ENCODE data around the gene PPP1R3D. TPM values are rescaled to one million over a fixed set of nuclear protein-coding genes. Genes with fewer than 3 reads are reported as not detected.

PPP1R3D gene
- total and polyA plus RNA-seq, 2 of the 13 experiments (the other 11 are each of a cell fraction or from before 2014, with no cell fraction given) = 1.2 to 3.7 TPM

GRCh38 chr20:59912609-59913008 lies 27.5 kb downstream of the PPP1R3D start:
- ChIA-PET POLR2A (no interaction called here), CTCF (ENCODE audit: low intra/inter-chr PET ratio, low total read pairs) (no interaction called here)
- no peak overlapping the region for H3K27ac ChIP-seq (ENCODE audit: extremely low read length, insufficient read depth, low read length)
- FAIRE-seq = no peak
- H3K4me3 ChIP-seq (replicated peaks in 1 of 3; ENCODE audit: insufficient read depth in 1 of 3, low read depth in 2 of 3, low read length in 3 of 3) = no peak overlapping the region
- DNase-seq (ENCODE audit: low spot score) = no peak
- intact Hi-C loops (cut with micrococcal nuclease; ENCODE audit: unreplicated experiment) = no loop called here
- H3K9me3 ChIP-seq (ENCODE audit: low read length) = no peaks in the 10 kb centered on the region
- H3K4me1 ChIP-seq (ENCODE audit: insufficient read depth, low read length) = no peaks in the 10 kb centered on the region
- no peak overlapping the region for H3K4me2 ChIP-seq (ENCODE audit: low read depth, low read length)
- no peak overlapping the region for H2AFZ ChIP-seq (ENCODE audit: low read length)
- ATAC-seq = no peak
- no peak overlapping the region for H3K9ac ChIP-seq (ENCODE audit: insufficient read depth, low read depth, low read length)
- H3K27me3 ChIP-seq (ENCODE audit: control insufficient read depth in 1 of 2, insufficient read depth in 2 of 2, low read length in 2 of 2) = no peaks in the 10 kb centered on the region
- H3K36me3 ChIP-seq (replicated peaks in 1 of 2; ENCODE audit: control insufficient read depth in 1 of 2, insufficient read depth in 2 of 2, low read length in 2 of 2) = no peaks in the 10 kb centered on the region
- BruUV-seq (replicated peaks) = no TSS peak
- TF ChIP-seq, protein P1, sequence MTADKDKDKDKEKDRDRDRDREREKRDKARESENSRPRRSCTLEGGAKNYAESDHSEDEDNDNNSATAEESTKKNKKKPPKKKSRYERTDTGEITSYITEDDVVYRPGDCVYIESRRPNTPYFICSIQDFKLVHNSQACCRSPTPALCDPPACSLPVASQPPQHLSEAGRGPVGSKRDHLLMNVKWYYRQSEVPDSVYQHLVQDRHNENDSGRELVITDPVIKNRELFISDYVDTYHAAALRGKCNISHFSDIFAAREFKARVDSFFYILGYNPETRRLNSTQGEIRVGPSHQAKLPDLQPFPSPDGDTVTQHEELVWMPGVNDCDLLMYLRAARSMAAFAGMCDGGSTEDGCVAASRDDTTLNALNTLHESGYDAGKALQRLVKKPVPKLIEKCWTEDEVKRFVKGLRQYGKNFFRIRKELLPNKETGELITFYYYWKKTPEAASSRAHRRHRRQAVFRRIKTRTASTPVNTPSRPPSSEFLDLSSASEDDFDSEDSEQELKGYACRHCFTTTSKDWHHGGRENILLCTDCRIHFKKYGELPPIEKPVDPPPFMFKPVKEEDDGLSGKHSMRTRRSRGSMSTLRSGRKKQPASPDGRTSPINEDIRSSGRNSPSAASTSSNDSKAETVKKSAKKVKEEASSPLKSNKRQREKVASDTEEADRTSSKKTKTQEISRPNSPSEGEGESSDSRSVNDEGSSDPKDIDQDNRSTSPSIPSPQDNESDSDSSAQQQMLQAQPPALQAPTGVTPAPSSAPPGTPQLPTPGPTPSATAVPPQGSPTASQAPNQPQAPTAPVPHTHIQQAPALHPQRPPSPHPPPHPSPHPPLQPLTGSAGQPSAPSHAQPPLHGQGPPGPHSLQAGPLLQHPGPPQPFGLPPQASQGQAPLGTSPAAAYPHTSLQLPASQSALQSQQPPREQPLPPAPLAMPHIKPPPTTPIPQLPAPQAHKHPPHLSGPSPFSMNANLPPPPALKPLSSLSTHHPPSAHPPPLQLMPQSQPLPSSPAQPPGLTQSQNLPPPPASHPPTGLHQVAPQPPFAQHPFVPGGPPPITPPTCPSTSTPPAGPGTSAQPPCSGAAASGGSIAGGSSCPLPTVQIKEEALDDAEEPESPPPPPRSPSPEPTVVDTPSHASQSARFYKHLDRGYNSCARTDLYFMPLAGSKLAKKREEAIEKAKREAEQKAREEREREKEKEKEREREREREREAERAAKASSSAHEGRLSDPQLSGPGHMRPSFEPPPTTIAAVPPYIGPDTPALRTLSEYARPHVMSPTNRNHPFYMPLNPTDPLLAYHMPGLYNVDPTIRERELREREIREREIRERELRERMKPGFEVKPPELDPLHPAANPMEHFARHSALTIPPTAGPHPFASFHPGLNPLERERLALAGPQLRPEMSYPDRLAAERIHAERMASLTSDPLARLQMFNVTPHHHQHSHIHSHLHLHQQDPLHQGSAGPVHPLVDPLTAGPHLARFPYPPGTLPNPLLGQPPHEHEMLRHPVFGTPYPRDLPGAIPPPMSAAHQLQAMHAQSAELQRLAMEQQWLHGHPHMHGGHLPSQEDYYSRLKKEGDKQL (CRISPR knock-in tag; IDR thresholded peaks at IDR 0.05; ENCODE audit: low read depth) = no peak
- no peak for TF ChIP-seq AHR (CRISPR knock-in tag; IDR thresholded peaks at IDR 0.05)
- in situ Hi-C loops (cut with HindIII; ENCODE audit: extremely low pct_ligation_motif_present, low pct_unique_long_range_greater_than_20kb) = no loop called here
- H3K79me2 ChIP-seq (ENCODE audit: insufficient read depth, low read length) = no peaks in the 10 kb centered on the region
- H4K20me1 ChIP-seq (ENCODE audit: insufficient read depth, low read length) = no peaks in the 10 kb centered on the region
- 2% methylated on average over 4 of the region's 4 CpGs for WGBS (ENCODE audit: low lambda C conversion rate)

DNA sequence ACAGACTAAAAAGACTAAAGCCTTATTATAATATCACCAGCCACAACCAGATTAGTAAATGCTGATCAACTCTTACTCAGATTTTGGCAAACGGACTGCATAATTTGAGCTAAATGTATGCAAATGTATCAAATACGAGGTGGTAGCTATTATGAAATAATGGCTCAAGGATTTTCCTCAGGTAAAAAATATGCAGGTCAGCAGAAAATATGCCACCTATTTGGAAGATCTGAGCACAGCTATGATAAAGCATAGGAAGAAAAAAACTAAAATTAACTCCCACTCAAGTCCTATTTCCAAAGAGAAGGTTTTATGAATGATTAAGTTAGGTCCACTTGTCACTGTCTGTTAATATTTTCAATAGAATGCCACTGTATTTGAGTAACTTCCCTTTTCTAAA lies 29.1 kb downstream of the PPP1R3D start:
- intact Hi-C loops (cut with micrococcal nuclease; ENCODE audit: unreplicated experiment) = no loop called here
- CTCF ChIA-PET (ENCODE audit: low intra/inter-chr PET ratio, low total read pairs) = no interaction called here

More for the DNA sequence above, 29.1 kb downstream of the PPP1R3D start:
- FAIRE-seq (no peak), ATAC-seq (no peak), DNase-seq (ENCODE audit: low spot score) (no peak)
- no peaks in the 10 kb centered on the region for H3K4me1 ChIP-seq (ENCODE audit: insufficient read depth, low read length)
- no peak overlapping the region for H3K4me2 ChIP-seq (ENCODE audit: low read depth, low read length)
- no peak overlapping the region for H3K4me3 ChIP-seq (replicated peaks in 1 of 3; ENCODE audit: insufficient read depth in 1 of 3, low read depth in 2 of 3, low read length in 3 of 3)
- in situ Hi-C loops (cut with HindIII; ENCODE audit: extremely low pct_ligation_motif_present, low pct_unique_long_range_greater_than_20kb) = no loop called here
- no peaks in the 10 kb centered on the region for H3K9me3 ChIP-seq (ENCODE audit: low read length)
- H3K79me2 ChIP-seq (ENCODE audit: insufficient read depth, low read length) = no peaks in the 10 kb centered on the region
- BruUV-seq (replicated peaks) = no TSS peak
- H3K36me3 ChIP-seq (replicated peaks in 1 of 2; ENCODE audit: control insufficient read depth in 1 of 2, insufficient read depth in 2 of 2, low read length in 2 of 2) = no peaks in the 10 kb centered on the region
- POLR2A ChIA-PET = interaction anchor here (1.0 kb wide), 1 partner anchor 29 kb away, joined by 3 read pairs; the partner anchor contains the start of genes FAM217B and PPP1R3D
- H3K27me3 ChIP-seq (ENCODE audit: control insufficient read depth in 1 of 2, insufficient read depth in 2 of 2, low read length in 2 of 2) = no peaks in the 10 kb centered on the region
- H4K20me1 ChIP-seq (ENCODE audit: insufficient read depth, low read length) = no peaks in the 10 kb centered on the region
- no peak overlapping the region for H2AFZ ChIP-seq (ENCODE audit: low read length)
- no peak overlapping the region for H3K9ac ChIP-seq (ENCODE audit: insufficient read depth, low read depth, low read length)
- WGBS (ENCODE audit: low lambda C conversion rate) = 8% methylated on average over 2 of the region's 2 CpGs
- no peak overlapping the region for H3K27ac ChIP-seq (ENCODE audit: extremely low read length, insufficient read depth, low read length)
- no peak for TF ChIP-seq MEIS1 (CRISPR knock-in tag; IDR thresholded peaks at IDR 0.05; ENCODE audit: borderline replicate concordance)
- peak; percentile 83 for TF ChIP-seq MAFF (IDR thresholded peaks at IDR 0.05; ENCODE audit: low read depth, low read length)
- TF ChIP-seq MAFK (conservative IDR thresholded peaks at IDR 0.05 in 1 of 2, IDR thresholded peaks at IDR 0.05 in 1 of 2; ENCODE audit: low read length in 2 of 2) = peak; percentile 72 to 91

Measured in HepG2 (cell line).